ENCODE measurements around the gene PACRG.

Gene PACRG

DNA sequence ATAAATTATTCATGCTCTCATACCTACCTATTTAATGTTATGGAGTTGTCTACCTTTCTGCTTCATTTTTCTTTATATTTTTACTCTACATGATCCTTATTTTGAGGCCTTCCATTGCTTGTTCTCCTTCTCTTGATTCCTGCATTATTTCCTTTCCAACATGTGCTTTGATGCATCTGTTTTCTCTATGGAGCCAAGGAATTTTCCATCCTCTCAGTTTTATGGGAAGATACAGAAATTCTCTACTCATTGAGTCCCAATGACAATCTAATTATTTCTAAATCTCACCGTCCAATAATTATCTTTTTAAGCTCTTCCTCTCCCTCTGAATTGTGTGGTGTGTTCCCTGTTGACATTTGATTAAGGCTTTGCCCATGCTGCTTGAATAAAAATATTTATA lies 136.0 kb downstream of the PACRG start:
- DNase-seq (ENCODE audit: low spot score): no peak
- ChIA-PET CTCF (no interaction called here), POLR2A (ENCODE audit: low non-redundant PET) (no interaction called here)
- TF ChIP-seq, protein P1, sequence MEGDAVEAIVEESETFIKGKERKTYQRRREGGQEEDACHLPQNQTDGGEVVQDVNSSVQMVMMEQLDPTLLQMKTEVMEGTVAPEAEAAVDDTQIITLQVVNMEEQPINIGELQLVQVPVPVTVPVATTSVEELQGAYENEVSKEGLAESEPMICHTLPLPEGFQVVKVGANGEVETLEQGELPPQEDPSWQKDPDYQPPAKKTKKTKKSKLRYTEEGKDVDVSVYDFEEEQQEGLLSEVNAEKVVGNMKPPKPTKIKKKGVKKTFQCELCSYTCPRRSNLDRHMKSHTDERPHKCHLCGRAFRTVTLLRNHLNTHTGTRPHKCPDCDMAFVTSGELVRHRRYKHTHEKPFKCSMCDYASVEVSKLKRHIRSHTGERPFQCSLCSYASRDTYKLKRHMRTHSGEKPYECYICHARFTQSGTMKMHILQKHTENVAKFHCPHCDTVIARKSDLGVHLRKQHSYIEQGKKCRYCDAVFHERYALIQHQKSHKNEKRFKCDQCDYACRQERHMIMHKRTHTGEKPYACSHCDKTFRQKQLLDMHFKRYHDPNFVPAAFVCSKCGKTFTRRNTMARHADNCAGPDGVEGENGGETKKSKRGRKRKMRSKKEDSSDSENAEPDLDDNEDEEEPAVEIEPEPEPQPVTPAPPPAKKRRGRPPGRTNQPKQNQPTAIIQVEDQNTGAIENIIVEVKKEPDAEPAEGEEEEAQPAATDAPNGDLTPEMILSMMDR (conservative IDR thresholded peaks at IDR 0.05; ENCODE audit: low read depth): no peak
- H3K27ac ChIP-seq: no peak overlapping the region

- TF ChIP-seq, protein P1 (conservative IDR thresholded peaks at IDR 0.05; ENCODE audit: low read depth): no peak
- CTCF ChIA-PET: interaction anchor here (0.6 kb wide), 1 partner anchor 1590 kb away, joined by 3 read pairs; no protein-coding TSS in a partner anchor
- POLR2A ChIA-PET (ENCODE audit: low non-redundant PET): no interaction called here
- H3K27ac ChIP-seq: no peak overlapping the region
- no peak for DNase-seq (ENCODE audit: low spot score)
These were observed 137.1 kb downstream of the PACRG start for GRCh38 chr6:162864911-162865310.

- no peak for DNase-seq (ENCODE audit: low spot score)
- TF ChIP-seq, protein P1 (conservative IDR thresholded peaks at IDR 0.05; ENCODE audit: low read depth): no peak
- POLR2A ChIA-PET (ENCODE audit: low non-redundant PET): no interaction called here
- CTCF ChIA-PET: no interaction called here
- no peak overlapping the region for H3K27ac ChIP-seq
These were observed 138.9 kb downstream of the PACRG start for GRCh38 chr6:162866656-162867055.

DNA sequence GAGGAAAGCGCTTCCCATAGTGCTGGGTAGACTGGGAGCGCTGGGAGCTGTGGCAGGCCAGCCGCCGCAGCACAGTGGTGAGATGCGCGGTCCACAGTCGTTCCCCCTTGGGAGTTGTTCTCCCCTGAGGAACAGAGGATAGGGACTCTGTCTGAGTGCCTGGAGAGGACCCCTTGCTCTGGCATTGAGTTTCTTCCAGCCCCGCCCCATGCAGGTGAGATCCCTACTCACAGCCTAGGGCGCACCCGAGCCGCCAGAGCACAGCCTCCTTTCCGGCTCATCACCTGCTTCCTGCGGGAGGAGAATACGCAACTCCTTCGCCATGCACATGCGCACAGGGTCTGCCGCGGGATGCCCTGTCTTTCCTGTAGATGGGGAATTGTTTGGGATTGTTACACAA lies 140.6 kb downstream of the PACRG start:
- no peak overlapping the region for H3K27ac ChIP-seq
- TF ChIP-seq, protein P1 (conservative IDR thresholded peaks at IDR 0.05; ENCODE audit: low read depth): no peak
- DNase-seq (ENCODE audit: low spot score): no peak
- CTCF ChIA-PET: no interaction called here
- POLR2A ChIA-PET (ENCODE audit: low non-redundant PET): no interaction called here

DNA sequence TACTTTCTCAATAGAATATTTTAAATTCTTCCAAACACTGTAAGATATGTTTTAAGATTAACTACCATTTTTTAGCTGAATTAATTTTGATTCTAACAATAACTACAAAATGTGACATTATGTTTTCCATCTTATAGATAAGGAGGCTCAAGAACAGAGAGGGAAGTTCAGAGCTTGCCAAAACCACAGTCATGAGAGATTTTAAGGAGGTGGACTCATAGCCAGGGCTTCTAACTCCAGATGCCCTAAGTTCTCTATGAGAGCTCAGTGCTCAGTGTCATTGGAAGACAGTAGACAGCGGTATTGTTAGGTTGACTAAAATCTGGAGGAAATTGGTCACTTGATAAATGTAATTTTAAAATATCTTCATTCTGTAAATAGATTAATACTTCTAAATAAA lies 144.2 kb downstream of the PACRG start:
- TF ChIP-seq, protein P1 (conservative IDR thresholded peaks at IDR 0.05; ENCODE audit: low read depth): no peak
- ChIA-PET POLR2A (ENCODE audit: low non-redundant PET) (no interaction called here), CTCF (interaction anchor here (0.6 to 0.7 kb wide), 2 partner anchors 1149 to 1351 kb away, joined by 4 to 8 read pairs; no protein-coding TSS in a partner anchor)
- no peak for DNase-seq (ENCODE audit: low spot score)
- H3K27ac ChIP-seq: no peak overlapping the region

DNA sequence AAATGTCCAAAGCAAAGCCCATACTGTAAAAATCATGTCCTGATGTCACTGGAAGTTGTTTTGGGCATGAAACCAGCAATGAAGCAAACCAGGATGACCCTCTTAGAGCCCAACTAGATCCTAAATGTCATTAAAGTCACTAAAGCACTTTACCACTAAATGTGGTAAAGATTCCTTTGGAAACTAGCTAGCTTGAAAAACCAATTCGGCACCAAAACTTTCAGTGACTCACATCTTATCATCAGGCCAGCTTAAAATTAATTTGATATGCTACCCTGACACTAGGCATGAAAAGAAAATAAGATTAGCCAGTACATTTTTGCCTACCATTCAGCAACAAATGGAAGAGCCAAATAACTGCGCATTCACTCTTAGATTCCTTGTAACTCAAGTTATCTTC lies 145.8 kb downstream of the PACRG start:
- H3K27ac ChIP-seq: no peak overlapping the region
- DNase-seq (ENCODE audit: low spot score): no peak
- POLR2A ChIA-PET (ENCODE audit: low non-redundant PET): no interaction called here
- TF ChIP-seq, protein P1 (conservative IDR thresholded peaks at IDR 0.05; ENCODE audit: low read depth): no peak
- CTCF ChIA-PET: no interaction called here

DNA sequence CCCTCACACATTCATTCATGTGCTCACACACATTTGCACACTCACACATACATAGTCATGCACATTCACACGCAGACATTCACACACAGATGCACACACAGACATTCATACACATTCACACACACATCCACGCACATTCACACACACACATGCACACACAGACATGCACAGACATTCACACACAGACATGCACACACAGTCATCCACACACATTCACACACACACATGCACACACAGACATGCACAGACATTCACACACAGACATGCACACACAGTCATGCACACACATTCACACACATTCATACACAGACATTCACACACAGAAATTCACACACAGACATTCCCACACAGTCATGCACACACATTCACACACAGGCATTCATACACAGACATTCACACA lies 147.3 kb downstream of the PACRG start:
- H3K27ac ChIP-seq: no peak overlapping the region
- TF ChIP-seq, protein P1 (conservative IDR thresholded peaks at IDR 0.05; ENCODE audit: low read depth): no peak
- ChIA-PET CTCF (no interaction called here), POLR2A (ENCODE audit: low non-redundant PET) (no interaction called here)
- no peak for DNase-seq (ENCODE audit: low spot score)

Data from RWPE1 (cell line).